Lower leg skin (tissue), 3 donors: ENCODE measurements around the gene YTHDF1.

Source experiments
- POLR2A ChIP-seq, 2 donors: fragments of 450-650 bp; IDR thresholded peaks; one replicate each; pipeline ENCODE4 v1.6.1; 2016 to 2017; ENCODE audit warnings: antibody characterized with exemption in 2 of 2, mild to moderate bottlenecking in 1 of 2, moderate library complexity in 1 of 2
- TF ChIP-seq, protein P1 (sequence below), 3 donors: fragments of 450-650 bp; IDR thresholded peaks; one replicate each; pipeline ENCODE4 v1.5.1; 2016; ENCODE audit warnings: antibody characterized with exemption in 3 of 3, mild to moderate bottlenecking in 3 of 3, moderate library complexity in 2 of 3

DNA sequence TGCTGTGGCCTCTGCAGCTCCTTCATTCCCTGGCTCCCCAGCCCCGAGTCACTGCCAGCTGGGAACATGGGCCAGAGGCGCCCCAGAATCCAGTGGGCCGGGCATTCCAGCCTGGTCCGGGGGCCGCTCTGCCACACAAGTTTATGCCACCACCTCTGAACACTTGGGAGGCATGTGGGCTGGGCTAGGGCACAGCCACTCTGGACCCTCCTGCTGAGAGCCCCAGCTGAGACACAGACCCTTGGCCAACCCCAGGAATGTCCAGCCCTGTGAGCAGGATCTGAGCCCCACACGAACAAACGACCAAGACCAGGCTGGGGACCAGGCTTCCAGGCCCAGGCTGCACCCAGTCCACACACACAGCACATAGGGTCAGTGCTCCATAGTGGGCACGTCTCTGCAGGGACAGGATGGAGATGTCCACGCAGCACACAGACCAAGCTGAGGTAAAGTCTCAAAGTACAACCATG lies 33.0 kb downstream of the YTHDF1 start:
- TF ChIP-seq, protein P1, sequence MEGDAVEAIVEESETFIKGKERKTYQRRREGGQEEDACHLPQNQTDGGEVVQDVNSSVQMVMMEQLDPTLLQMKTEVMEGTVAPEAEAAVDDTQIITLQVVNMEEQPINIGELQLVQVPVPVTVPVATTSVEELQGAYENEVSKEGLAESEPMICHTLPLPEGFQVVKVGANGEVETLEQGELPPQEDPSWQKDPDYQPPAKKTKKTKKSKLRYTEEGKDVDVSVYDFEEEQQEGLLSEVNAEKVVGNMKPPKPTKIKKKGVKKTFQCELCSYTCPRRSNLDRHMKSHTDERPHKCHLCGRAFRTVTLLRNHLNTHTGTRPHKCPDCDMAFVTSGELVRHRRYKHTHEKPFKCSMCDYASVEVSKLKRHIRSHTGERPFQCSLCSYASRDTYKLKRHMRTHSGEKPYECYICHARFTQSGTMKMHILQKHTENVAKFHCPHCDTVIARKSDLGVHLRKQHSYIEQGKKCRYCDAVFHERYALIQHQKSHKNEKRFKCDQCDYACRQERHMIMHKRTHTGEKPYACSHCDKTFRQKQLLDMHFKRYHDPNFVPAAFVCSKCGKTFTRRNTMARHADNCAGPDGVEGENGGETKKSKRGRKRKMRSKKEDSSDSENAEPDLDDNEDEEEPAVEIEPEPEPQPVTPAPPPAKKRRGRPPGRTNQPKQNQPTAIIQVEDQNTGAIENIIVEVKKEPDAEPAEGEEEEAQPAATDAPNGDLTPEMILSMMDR (IDR thresholded peaks at IDR 0.05), result no peak
- no peak for TF ChIP-seq POLR2A (IDR thresholded peaks at IDR 0.05)
